GM21360 (cell line): ENCODE results near the gene PDE3A.
"Not testable (repeated sequence)": the region's sequence is repeated elsewhere in the genome, so short reads cannot be mapped to it uniquely, and the experiment has no call there.

Experiments
- ATAC-seq: cut with Tn5 transposase; IDR thresholded peaks from one replicate; pipeline ENCODE4 v1.9.1; 2021; ENCODE audit warnings: mild to moderate bottlenecking, moderate library complexity; ENCODE audit not compliant: unreplicated experiment

Gene PDE3A

GRCh38 chr12:20596061-20596460, 227.7 kb downstream of the PDE3A start:
- no peak for ATAC-seq

GRCh38 chr12:20599757-20600156, 231.4 kb downstream of the PDE3A start:
- ATAC-seq = no peak

- no peak for ATAC-seq
Measured at GRCh38 chr12:20601668-20602280, 233.4 kb downstream of the PDE3A start.

DNA sequence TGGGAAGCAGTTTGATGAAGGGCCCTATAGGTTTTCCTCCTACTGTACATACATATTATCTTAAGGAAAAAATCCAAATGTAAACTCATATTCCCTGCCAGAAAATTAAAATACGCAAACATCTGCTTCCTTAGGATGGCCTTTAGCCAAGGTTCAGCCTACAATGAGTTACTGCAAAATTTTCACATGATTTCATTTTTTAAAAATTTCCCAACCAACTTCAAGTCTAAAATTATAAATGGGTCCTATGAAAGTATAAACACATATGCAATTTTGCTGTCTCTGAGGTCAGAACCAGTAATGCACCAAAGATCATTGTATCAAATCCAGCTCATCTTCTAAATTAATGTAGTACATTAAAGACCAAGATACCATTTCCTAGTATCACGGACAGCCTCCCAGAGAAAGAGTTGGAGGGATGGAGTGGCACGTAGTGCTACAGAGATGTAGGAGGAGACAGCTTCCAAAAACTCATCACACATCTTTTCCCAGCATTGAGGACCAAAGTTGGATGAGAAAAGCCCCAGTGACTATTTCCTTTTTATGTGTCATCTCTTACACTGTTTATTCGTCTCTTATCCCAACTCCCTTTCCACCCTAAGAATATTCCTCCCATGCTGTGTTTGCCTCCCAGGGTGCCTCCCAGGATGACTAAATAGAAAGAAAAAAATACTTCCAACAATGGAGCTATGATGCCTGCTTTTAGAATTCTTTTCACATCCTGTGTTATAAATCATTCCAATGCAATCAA, 234.5 kb downstream of the PDE3A start:
- no peak for ATAC-seq

GRCh38 chr12:20604408-20605067, 236.2 kb downstream of the PDE3A start:
- no peak for ATAC-seq

DNA sequence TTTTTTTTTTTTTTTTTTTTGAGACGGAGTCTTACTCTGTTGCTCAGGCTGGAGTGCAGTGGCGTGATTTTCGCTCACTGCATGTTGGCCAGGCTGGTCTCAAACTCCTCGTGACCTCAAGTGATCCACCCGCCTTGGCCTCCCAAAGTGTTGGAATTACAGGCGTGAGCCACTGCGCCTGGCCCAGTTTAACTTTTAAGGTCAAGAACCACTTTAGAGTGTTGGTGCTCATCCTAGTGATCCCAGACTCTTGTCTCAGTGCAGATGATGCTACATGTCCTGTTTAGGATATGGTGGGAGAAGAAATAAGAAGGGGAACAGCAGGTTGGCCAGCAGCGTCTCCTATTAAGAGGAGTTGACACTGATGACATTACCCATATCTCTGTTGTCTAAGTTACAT, 246.7 kb downstream of the PDE3A start:
- ATAC-seq = not testable (repeated sequence)

DNA sequence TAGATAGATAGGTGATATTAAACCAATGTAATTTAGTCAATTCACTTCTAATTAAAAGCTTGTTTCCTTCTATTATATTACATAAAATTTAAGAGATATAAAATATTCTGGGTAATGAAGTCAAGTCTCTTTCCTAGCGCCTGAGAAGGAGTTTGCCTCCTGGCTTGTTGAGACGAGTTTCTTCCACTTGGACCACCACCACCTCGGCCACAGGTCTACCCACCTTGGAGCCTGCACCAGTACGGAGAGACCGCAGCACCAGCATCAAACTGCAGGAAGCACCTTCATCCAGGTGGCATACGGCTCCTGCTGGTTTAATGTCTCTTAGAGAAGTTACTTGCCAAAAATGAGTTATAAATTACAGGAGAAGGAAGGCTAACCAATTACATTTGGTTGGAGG, 247.8 kb downstream of the PDE3A start:
- no peak for ATAC-seq

- no peak for ATAC-seq
Measured at GRCh38 chr12:20620261-20620660, 251.9 kb downstream of the PDE3A start.

GRCh38 chr12:20624718-20625117, 256.4 kb downstream of the PDE3A start:
- ATAC-seq = no peak

GRCh38 chr12:20625531-20625930, 257.2 kb downstream of the PDE3A start:
- no peak for ATAC-seq

GRCh38 chr12:20627001-20627588, 258.8 kb downstream of the PDE3A start:
- no peak for ATAC-seq

GRCh38 chr12:20628226-20628787, 260.0 kb downstream of the PDE3A start:
- ATAC-seq = no peak

DNA sequence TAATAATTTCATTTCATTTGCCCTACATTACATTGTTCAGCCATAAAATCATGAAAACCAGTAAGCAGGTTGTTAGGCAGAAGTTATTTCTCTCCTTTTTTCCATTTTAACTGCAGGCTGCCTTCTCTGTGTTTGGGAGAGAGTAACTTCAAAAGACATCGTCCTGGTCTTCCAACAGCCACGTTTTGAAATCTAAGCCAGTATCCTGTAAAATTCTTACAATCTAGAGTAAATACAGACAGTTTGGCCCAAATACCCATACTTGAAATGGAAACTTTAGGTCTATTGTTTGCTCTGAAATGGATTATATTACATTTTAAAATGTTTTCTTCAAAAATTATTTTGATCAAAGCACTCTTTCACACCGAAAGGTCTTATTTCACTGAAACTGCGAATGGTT, 260.7 kb downstream of the PDE3A start:
- ATAC-seq = no peak

DNA sequence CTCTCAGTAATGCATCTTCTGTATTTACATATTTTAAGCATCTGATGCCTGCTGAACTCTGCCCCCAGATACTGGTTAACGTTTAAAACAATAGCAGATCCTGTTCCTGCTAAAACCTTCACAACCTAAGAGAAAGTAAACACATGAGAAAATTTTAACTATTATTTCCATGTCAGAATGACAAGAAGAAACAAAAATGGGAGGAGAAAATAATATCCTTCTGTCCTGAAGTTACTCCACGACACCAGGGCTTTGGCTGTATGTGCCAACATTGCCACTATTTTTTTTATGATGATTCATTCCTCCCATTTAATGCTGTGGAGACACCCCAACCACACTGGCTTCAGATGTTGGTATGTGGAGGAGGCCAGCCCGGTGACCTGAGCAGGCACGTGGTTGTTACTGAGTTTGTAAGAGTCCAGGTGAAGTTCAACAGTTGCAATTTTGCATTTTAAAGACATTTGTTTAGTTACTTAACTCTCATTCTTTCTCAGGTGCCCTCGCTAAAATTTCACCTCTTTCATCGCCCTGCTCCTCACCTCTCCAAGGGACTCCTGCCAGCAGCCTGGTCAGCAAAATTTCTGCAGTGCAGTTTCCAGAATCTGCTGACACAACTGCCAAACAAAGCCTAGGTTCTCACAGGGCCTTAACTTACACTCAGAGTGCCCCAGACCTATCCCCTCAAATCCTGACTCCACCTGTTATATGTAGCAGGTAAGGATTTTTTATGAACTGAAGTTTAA, 261.2 kb downstream of the PDE3A start:
- ATAC-seq = no peak

DNA sequence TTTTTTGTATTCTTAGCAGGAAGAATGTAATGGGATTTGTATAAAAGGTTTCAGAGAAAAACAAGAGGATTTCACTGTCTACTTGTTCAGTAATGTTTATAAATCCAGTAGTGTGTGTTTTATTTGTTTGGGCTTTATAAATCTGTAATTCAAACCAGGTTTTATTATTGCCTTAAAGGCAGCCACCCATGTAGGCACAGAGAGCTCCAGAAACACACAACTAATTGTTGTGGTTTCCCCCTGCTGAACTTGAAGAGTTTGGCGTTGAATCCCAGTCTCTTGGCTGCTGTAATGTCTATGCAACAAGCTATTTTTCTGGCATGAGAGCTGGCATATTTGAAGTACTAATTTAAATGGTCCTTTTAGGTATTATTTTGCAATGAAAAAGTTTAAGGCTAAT, 263.4 kb downstream of the PDE3A start:
- no peak for ATAC-seq

- ATAC-seq = no peak
Measured at GRCh38 chr12:20641106-20641505, 272.8 kb downstream of the PDE3A start.

GRCh38 chr12:20643822-20644221, 275.5 kb downstream of the PDE3A start:
- ATAC-seq = no peak

DNA sequence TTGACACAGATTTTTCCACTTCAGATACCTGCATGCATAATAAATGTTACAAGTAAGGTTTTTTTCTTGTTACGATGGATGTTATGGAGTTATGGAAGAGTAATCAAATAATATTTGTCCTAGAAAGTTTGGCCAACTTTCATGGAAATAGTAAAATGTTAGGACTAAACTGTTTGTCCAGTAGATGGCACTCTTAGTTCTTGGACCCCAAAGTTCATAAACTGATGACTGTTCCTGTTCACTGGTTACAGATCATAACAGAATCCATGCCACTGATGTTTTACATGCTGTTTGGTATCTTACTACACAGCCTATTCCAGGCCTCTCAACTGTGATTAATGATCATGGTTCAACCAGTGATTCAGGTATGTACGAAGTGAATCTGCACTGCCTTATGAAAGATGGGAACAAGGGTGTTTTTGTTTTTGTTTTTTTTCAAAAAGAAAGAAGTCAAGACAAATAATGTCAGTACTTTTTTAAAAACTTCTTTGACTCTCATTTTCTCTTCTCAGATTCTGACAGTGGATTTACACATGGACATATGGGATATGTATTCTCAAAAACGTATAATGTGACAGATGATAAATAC, 278.0 kb downstream of the PDE3A start:
- no peak for ATAC-seq

GRCh38 chr12:20653871-20654270, 285.5 kb downstream of the PDE3A start:
- ATAC-seq = no peak

DNA sequence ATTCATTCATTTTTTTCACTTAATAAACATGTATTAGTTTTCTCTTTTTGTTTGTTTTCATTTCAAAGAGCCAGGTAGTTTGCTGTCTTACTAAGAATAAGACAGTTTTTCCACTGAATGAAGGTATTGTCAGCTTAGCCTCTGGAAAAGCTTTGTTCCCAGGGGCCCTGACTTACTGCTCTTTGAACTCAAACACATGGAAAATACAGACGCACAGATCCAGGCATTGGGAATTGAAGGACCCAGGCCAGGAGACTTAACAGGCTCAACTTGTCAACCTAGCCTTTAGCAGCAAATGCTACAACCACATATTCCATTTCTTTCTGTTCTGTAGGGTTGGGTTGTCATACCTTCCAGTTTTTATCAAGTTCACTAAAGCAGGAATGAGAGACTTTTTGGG, 288.3 kb downstream of the PDE3A start:
- no peak for ATAC-seq
